Fibroblast of lung (primary cell): Measurements from ENCODE around the gene ENG. TPM values are rescaled to one million over a fixed set of nuclear protein-coding genes. Genes with fewer than 3 reads are reported as not detected.
A peak's percentile ranks its signal among the peaks of the same experiment; 100 is the strongest.

Experiments
- DNase-seq, 2 donors: peaks; one replicate each; pipeline versions ENCODE4 v3.0.0 to v3.0.0-alpha.2; 2010; ENCODE audit warnings: low read depth in 2 of 2
- H2AFZ ChIP-seq: 2 replicates; pipeline ENCODE4 v1.5.1; 2012; ENCODE audit warnings: low read length, control low read depth, inconsistent platforms
- H3K27ac ChIP-seq: 2 replicates; pipeline ENCODE4 v1.5.1; 2011; ENCODE audit warnings: low read length, control low read depth; ENCODE audit not compliant: insufficient read depth
- H3K27me3 ChIP-seq: 2 replicates; pipeline ENCODE4 v1.5.1; 2011; ENCODE audit warnings: mild to moderate bottlenecking, low read length; ENCODE audit not compliant: control insufficient read depth, insufficient read depth
- H3K36me3 ChIP-seq: 2 replicates; pipeline ENCODE4 v1.5.1; 2011; ENCODE audit warnings: low read length; ENCODE audit not compliant: control insufficient read depth, insufficient read depth
- H3K4me1 ChIP-seq: 2 replicates; pipeline ENCODE4 v1.5.1; 2011; ENCODE audit warnings: low read length; ENCODE audit not compliant: control insufficient read depth, insufficient read depth; ENCODE audit errors: extremely low read depth
- H3K4me2 ChIP-seq: 2 replicates; pipeline ENCODE4 v1.5.1; 2011; ENCODE audit warnings: low read length, control low read depth; ENCODE audit not compliant: insufficient read depth; ENCODE audit errors: extremely low read depth
- H3K4me3 ChIP-seq, 4 experiments: fragments of 200-600 bp in 1 of 4; sonication (generic) in 1 of 4; replicated peaks in 1 of 4; 2 replicates each; pipeline ENCODE4 v1.5.1; 2011 to 2016; ENCODE audit warnings: low read length in 4 of 4, low read depth in 3 of 4, mild to moderate bottlenecking in 3 of 4, control low read depth in 2 of 4, inconsistent platforms in 1 of 4, mixed read lengths in 1 of 4; ENCODE audit not compliant: insufficient read depth in 1 of 4; ENCODE audit errors: control extremely low read depth in 1 of 4
- H3K79me2 ChIP-seq: 2 replicates; pipeline ENCODE4 v1.5.1; 2012; ENCODE audit warnings: mild to moderate bottlenecking, low read length, inconsistent platforms; ENCODE audit not compliant: control insufficient read depth, insufficient read depth
- H3K9ac ChIP-seq: 2 replicates; pipeline ENCODE4 v1.5.1; 2011; ENCODE audit warnings: mild to moderate bottlenecking, low read length, control low read depth; ENCODE audit not compliant: insufficient read depth
- H3K9me3 ChIP-seq: 2 replicates; pipeline ENCODE4 v1.5.1; 2012; ENCODE audit warnings: low read depth, low read length; ENCODE audit not compliant: control insufficient read depth, insufficient read depth
- H4K20me1 ChIP-seq: 2 replicates; pipeline ENCODE4 v1.5.1; 2011; ENCODE audit warnings: low read length; ENCODE audit not compliant: control insufficient read depth, insufficient read depth; ENCODE audit errors: extremely low read depth
- EZH2 ChIP-seq: IDR thresholded peaks from 2 replicates; pipeline ENCODE4 v1.5.1; 2012; ENCODE audit warnings: low read length, control low read depth, mild to moderate bottlenecking; ENCODE audit errors: missing control alignments
- polyA plus RNA-seq, 2 donors: library from polyadenylated mRNA; depleted of rRNA in 1 of 2; stranded (reverse) in 1 of 2; unstranded in 1 of 2; fragments of >200 nt; gene quantifications; 2 replicates each; pipeline ENCODE4 v1.2.1, GENCODE V29; 2011 to 2012; ENCODE audit warnings: missing spikeins in 1 of 2
- total RNA-seq: library from RNA; depleted of rRNA; stranded (reverse); fragments of >200 nt; gene quantifications from 2 replicates; pipeline ENCODE4 v1.2.1, GENCODE V29; 2014
- TF ChIP-seq, protein P1 (sequence below), 2 donors: IDR thresholded peaks in 1 of 2; conservative IDR thresholded peaks in 1 of 2; 1 replicate in 1 of 2; 2 replicates in 1 of 2; pipeline ENCODE4 v1.5.1; 2011 to 2012; ENCODE audit warnings: low read length in 2 of 2, control low read depth in 1 of 2, inconsistent platforms in 1 of 2, low read depth in 1 of 2, mild to moderate bottlenecking in 1 of 2

Gene ENG
- total and polyA plus RNA-seq, 2 donors (not counting 1 experiment from before 2014, with no cell fraction given), result 30.4 to 59.0 TPM

DNA sequence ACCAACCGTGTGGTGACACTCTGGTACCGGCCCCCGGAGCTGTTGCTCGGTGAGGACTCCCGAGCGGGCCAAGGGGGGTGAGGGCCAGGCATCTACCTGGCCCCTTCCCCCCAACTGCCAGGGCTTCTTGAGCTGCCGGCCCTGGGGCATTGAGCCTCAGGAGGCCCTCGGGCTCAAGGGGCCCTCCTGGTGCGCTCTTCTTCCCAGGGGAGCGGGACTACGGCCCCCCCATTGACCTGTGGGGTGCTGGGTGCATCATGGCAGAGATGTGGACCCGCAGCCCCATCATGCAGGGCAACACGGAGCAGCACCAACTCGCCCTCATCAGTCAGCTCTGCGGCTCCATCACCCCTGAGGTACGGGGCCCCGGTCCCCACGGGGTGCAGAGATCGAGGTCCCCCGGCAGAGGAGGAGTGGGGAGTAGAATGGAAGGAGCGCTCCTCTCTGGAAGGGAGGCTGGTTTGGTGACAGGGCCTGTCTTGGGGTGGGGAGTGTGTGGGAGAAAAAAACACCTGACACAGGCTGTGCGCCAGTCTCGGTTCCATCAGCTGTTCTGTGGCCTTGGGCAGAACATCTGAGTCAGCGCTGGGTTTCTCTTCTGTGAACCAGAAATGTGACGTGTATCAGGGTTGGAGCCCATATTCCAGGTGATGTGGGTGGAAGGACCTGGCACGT is 66.0 kb downstream of the ENG start:
- Histone ChIP-seq H3K27me3 (no peaks in the 10 kb centered on the region), H3K4me1 (peaks cover 11% of the 10 kb centered on the region), H3K4me2 (no peak overlapping the region), H2AFZ (no peak overlapping the region), H4K20me1 (no peaks in the 10 kb centered on the region), H3K79me2 (peaks cover 42% of the 10 kb centered on the region), H3K9ac (no peak overlapping the region), H3K27ac (no peak overlapping the region), H3K9me3 (no peaks in the 10 kb centered on the region), H3K36me3 (peaks cover 34% of the 10 kb centered on the region), H3K4me3 (no peak overlapping the region)
- TF ChIP-seq EZH2, result no peak
- TF ChIP-seq, protein P1, sequence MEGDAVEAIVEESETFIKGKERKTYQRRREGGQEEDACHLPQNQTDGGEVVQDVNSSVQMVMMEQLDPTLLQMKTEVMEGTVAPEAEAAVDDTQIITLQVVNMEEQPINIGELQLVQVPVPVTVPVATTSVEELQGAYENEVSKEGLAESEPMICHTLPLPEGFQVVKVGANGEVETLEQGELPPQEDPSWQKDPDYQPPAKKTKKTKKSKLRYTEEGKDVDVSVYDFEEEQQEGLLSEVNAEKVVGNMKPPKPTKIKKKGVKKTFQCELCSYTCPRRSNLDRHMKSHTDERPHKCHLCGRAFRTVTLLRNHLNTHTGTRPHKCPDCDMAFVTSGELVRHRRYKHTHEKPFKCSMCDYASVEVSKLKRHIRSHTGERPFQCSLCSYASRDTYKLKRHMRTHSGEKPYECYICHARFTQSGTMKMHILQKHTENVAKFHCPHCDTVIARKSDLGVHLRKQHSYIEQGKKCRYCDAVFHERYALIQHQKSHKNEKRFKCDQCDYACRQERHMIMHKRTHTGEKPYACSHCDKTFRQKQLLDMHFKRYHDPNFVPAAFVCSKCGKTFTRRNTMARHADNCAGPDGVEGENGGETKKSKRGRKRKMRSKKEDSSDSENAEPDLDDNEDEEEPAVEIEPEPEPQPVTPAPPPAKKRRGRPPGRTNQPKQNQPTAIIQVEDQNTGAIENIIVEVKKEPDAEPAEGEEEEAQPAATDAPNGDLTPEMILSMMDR (conservative IDR thresholded peaks at IDR 0.05 in 1 of 2, IDR thresholded peaks at IDR 0.05 in 1 of 2; ENCODE audit: low read depth in 1 of 2, low read length in 2 of 2), result no peak
- no peak for DNase-seq

DNA sequence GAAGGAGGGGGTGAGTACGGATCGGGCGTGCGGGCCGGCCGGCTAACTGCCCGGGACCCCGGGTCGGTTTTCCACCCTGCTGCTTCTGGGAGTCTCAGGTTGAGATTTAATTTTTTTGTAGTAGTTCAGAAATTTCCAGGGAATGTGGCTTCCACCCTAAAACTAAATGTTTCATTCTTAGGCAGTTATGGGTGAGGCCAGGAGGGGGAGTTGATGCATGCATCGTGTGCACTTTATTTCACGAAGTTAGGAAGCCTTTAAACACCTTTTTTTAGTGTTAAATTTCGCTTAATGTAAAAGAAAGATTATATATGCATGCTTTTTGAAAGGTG is 67.7 kb downstream of the ENG start:
- TF ChIP-seq EZH2, result no peak
- TF ChIP-seq, protein P1 (conservative IDR thresholded peaks at IDR 0.05 in 1 of 2, IDR thresholded peaks at IDR 0.05 in 1 of 2; ENCODE audit: low read depth in 1 of 2, low read length in 2 of 2), result peak; percentile 53
- Histone ChIP-seq H2AFZ (no peak overlapping the region), H3K9me3 (no peaks in the 10 kb centered on the region), H3K4me2 (peak overlapping the region; percentile 89), H4K20me1 (no peaks in the 10 kb centered on the region), H3K79me2 (peaks cover 42% of the 10 kb centered on the region), H3K9ac (peak overlapping the region; percentile 94), H3K27ac (peak overlapping the region; percentile 91), H3K4me3 (peak overlapping the region; percentile 75 to 99 (median 91)), H3K36me3 (peaks cover 32% of the 10 kb centered on the region), H3K27me3 (no peaks in the 10 kb centered on the region), H3K4me1 (peaks cover 8% of the 10 kb centered on the region)
- peak in 1 of 2 donors; percentile 39 for DNase-seq

DNA sequence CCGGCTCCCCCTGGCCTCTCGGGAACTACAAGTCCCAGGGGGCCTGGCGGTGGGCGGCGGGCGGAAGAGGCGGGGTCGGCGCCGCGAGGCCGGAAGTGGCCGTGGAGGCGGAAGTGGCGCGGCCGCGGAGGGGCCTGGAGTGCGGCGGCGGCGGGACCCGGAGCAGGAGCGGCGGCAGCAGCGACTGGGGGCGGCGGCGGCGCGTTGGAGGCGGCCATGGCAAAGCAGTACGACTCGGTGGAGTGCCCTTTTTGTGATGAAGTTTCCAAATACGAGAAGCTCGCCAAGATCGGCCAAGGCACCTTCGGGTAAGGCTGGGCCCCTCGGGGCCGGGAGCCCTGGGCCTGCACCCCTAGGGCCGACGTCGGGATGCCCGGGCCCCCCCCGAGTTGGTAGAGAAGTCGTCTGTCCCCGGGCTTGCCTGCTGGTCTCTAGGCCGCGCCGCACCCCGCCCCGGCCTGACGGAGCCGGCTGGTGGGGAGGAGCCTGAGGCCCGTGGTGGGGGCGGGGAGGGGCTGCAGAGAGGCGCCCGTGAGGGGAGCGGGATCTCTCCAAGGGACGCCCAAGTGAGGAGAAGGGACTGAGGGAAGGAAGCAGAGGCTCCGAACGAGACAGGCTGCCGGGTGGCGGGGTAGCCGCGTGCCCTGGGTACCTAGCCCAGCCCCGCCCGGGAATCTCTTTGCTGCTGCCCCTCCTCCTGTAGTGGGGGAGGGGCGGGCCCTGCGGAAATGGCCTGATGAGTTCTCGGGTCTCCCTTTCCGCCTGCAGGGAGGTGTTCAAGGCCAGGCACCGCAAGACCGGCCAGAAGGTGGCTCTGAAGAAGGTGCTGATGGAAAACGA is 68.3 kb downstream of the ENG start, which contains the start of gene CDK9:
CDK9 (plus strand) TSS at position 102 of the 840 bp plus-strand sequence; CDS start at position 217, 115 bp downstream.
- H3K9me3 ChIP-seq, result no peaks in the 10 kb centered on the region
- H3K9ac ChIP-seq, result peak within 1 kb of the TSS; percentile 94
- peak; percentile 85 to 89 for DNase-seq
- peak within 1 kb of the TSS; percentile 75 to 99 (median 91) for H3K4me3 ChIP-seq
- H3K36me3 ChIP-seq, result peaks cover 29% of the 10 kb centered on the region
- peak within 1 kb of the TSS; percentile 68 for H2AFZ ChIP-seq
- peak within 1 kb of the TSS; percentile 91 for H3K27ac ChIP-seq
- peaks cover 42% of the 10 kb centered on the region for H3K79me2 ChIP-seq
- TF ChIP-seq, protein P1 (conservative IDR thresholded peaks at IDR 0.05 in 1 of 2, IDR thresholded peaks at IDR 0.05 in 1 of 2; ENCODE audit: low read depth in 1 of 2, low read length in 2 of 2), result no peak
- TF ChIP-seq EZH2, result no peak
- no peaks in the 10 kb centered on the region for H3K27me3 ChIP-seq
- H3K4me2 ChIP-seq, result peak within 1 kb of the TSS; percentile 89
- H3K4me1 ChIP-seq, result peaks cover 8% of the 10 kb centered on the region
- no peaks in the 10 kb centered on the region for H4K20me1 ChIP-seq
